RWPE1 (cell line): ENCODE measurements around the gene LMOD2.

ENCODE experiments used
- CTCF ChIA-PET: fragments of 350-600 bp; sonication (Branson Sonifier 250); formaldehyde crosslinking; extraction: SDS; loops from one replicate; lab custom pipeline; 2021; lab: Yijun Ruan, JAX
- POLR2A ChIA-PET: fragments of 400-600 bp; formaldehyde crosslinking; extraction: SDS; loops from one replicate; lab custom pipeline; 2020; ENCODE audit warnings: antibody characterized with exemption; ENCODE audit not compliant: low non-redundant PET; lab: Yijun Ruan, JAX
- DNase-seq: peaks from one replicate; pipeline ENCODE4 v3.0.0; 2012; ENCODE audit warnings: low spot score
- H3K27ac ChIP-seq: fragments of 450-650 bp; 2 replicates; pipeline ENCODE4 v1.5.1; 2017
- TF ChIP-seq, protein P1 (sequence below): fragments of 450-650 bp; conservative IDR thresholded peaks from 2 replicates; pipeline ENCODE4 v1.5.1; 2017; ENCODE audit warnings: low read depth, mild to moderate bottlenecking

Gene LMOD2

GRCh38 chr7:123692471-123692877 lies 36.8 kb downstream of the LMOD2 start:
- no peak for DNase-seq
- no peak overlapping the region for H3K27ac ChIP-seq
- CTCF ChIA-PET: interaction anchor here (0.7 kb wide), 1 partner anchor 9 kb away, joined by 3 read pairs; no protein-coding TSS in a partner anchor
- TF ChIP-seq, protein P1, sequence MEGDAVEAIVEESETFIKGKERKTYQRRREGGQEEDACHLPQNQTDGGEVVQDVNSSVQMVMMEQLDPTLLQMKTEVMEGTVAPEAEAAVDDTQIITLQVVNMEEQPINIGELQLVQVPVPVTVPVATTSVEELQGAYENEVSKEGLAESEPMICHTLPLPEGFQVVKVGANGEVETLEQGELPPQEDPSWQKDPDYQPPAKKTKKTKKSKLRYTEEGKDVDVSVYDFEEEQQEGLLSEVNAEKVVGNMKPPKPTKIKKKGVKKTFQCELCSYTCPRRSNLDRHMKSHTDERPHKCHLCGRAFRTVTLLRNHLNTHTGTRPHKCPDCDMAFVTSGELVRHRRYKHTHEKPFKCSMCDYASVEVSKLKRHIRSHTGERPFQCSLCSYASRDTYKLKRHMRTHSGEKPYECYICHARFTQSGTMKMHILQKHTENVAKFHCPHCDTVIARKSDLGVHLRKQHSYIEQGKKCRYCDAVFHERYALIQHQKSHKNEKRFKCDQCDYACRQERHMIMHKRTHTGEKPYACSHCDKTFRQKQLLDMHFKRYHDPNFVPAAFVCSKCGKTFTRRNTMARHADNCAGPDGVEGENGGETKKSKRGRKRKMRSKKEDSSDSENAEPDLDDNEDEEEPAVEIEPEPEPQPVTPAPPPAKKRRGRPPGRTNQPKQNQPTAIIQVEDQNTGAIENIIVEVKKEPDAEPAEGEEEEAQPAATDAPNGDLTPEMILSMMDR: no peak
- POLR2A ChIA-PET: no interaction called here

GRCh38 chr7:123695944-123696677 lies 40.4 kb downstream of the LMOD2 start:
- ChIA-PET POLR2A (no interaction called here), CTCF (no interaction called here)
- TF ChIP-seq, protein P1: no peak
- no peak overlapping the region for H3K27ac ChIP-seq
- DNase-seq: no peak

GRCh38 chr7:123705211-123705901 lies 49.7 kb downstream of the LMOD2 start:
- no peak overlapping the region for H3K27ac ChIP-seq
- ChIA-PET CTCF (no interaction called here), POLR2A (no interaction called here)
- no peak for DNase-seq
- TF ChIP-seq, protein P1: no peak

- H3K27ac ChIP-seq: no peak overlapping the region
- ChIA-PET CTCF (no interaction called here), POLR2A (no interaction called here)
- DNase-seq: no peak
- TF ChIP-seq, protein P1: no peak
Observed at GRCh38 chr7:123709525-123709924, 53.9 kb downstream of the LMOD2 start.

DNA sequence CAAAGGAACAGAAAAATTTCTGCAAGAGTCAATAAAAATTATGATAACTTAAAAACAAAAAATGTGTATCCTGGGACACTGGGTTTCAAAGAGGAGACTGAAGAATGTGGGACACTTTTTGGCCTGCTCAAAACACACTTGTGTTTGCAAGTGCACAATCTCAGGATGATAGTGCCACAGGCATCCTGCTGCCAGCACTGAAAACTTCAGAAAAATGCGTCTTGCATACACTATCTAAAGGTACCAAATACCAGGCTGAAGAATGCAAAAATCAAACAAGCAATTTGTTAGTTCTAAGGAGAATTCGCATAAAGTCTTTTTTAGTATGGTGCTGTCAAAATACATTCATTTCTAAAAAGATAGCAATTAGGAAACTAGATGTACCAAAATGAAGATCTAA lies 55.0 kb downstream of the LMOD2 start:
- ChIA-PET POLR2A (no interaction called here), CTCF (no interaction called here)
- H3K27ac ChIP-seq: no peak overlapping the region
- TF ChIP-seq, protein P1: no peak
- no peak for DNase-seq

DNA sequence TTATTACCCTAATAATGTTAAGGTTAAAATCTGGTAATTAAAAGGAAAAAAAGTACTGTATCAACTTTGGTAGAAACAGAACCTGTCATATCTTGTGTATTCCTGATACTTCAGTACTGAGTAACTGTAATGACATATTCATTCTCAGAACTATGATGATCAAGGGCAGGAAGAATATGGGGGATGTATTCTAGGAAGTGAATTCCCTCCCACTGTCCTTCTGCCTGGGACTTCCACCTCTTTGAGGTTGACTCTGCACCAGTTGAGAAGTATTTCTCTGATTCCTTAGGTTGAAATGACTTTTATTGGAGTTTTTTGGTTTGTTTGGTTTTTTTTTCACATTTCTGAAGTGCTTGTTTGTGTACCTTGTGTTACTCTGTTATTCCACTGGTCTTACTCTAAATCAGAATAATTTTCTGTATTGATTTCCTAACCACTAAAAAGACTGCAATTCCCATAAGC lies 56.2 kb downstream of the LMOD2 start:
- TF ChIP-seq, protein P1: no peak
- ChIA-PET POLR2A (no interaction called here), CTCF (no interaction called here)
- DNase-seq: no peak
- no peak overlapping the region for H3K27ac ChIP-seq
